HG02943 (cell line): ENCODE measurements around the gene ADTRP.
"Not testable (repeated sequence)": the region's sequence is repeated elsewhere in the genome, so short reads cannot be mapped to it uniquely, and the experiment has no call there.

ENCODE experiments used
- ATAC-seq: cut with Tn5 transposase; IDR thresholded peaks from one replicate; pipeline ENCODE4 v1.9.1; 2021; ENCODE audit warnings: mild to moderate bottlenecking, low read depth, moderate library complexity; ENCODE audit not compliant: unreplicated experiment

The ADTRP gene

GRCh38 chr6:11702500-11703130 lies 76.0 kb downstream of the ADTRP start:
- no peak for ATAC-seq

GRCh38 chr6:11702089-11702488 lies 76.5 kb downstream of the ADTRP start:
- no peak for ATAC-seq

GRCh38 chr6:11701573-11701972 lies 77.0 kb downstream of the ADTRP start:
- no peak for ATAC-seq

GRCh38 chr6:11700118-11700718 lies 78.4 kb downstream of the ADTRP start:
- ATAC-seq = no peak

GRCh38 chr6:11699576-11699975 lies 79.0 kb downstream of the ADTRP start:
- ATAC-seq = no peak

- no peak for ATAC-seq
Observed at GRCh38 chr6:11692451-11693376, 85.9 kb downstream of the ADTRP start.

GRCh38 chr6:11689847-11690246 lies 88.8 kb downstream of the ADTRP start:
- no peak for ATAC-seq

- ATAC-seq = not testable (repeated sequence)
Observed at GRCh38 chr6:11689400-11689799, 89.2 kb downstream of the ADTRP start.

GRCh38 chr6:11688425-11688709 lies 90.2 kb downstream of the ADTRP start:
- ATAC-seq = no peak

- no peak for ATAC-seq
Observed at GRCh38 chr6:11685481-11686093, 93.0 kb downstream of the ADTRP start.

GRCh38 chr6:11684901-11685480 lies 93.6 kb downstream of the ADTRP start:
- ATAC-seq = no peak

- no peak for ATAC-seq
Observed at GRCh38 chr6:11683871-11684270, 94.7 kb downstream of the ADTRP start.

- ATAC-seq = no peak
Observed at GRCh38 chr6:11682561-11682975, 96.0 kb downstream of the ADTRP start.

- ATAC-seq = no peak
Observed at GRCh38 chr6:11681770-11682169, 96.8 kb downstream of the ADTRP start.

- ATAC-seq = no peak
Observed at GRCh38 chr6:11681357-11681756, 97.2 kb downstream of the ADTRP start.

- ATAC-seq = not testable (repeated sequence)
Observed at GRCh38 chr6:11680479-11680878, 98.1 kb downstream of the ADTRP start.

- ATAC-seq = no peak
Observed at GRCh38 chr6:11679099-11679498, 99.5 kb downstream of the ADTRP start.

- ATAC-seq = no peak
Observed at GRCh38 chr6:11675601-11676000, 103.0 kb downstream of the ADTRP start.

- ATAC-seq = no peak
Observed at GRCh38 chr6:11672669-11673068, 105.9 kb downstream of the ADTRP start.

GRCh38 chr6:11672256-11672655 lies 106.3 kb downstream of the ADTRP start:
- ATAC-seq = no peak

- no peak for ATAC-seq
Observed at GRCh38 chr6:11669696-11670095, 108.9 kb downstream of the ADTRP start.
